Activated effector memory CD4-positive, alpha-beta T cell treated with anti-CD3 and anti-CD28 coated beads, Interleukin-2, amount 50 U/mL, for 16 hours (primary cell): ENCODE measurements around the gene NGFR.

Experiments used
- DNase-seq: peaks from one replicate; pipeline ENCODE4 v3.0.0-alpha.2; 2020

Gene NGFR

GRCh38 chr17:49469831-49470810, 25.0 kb upstream of the NGFR start:
- no peak for DNase-seq

- DNase-seq: no peak
Measured at GRCh38 chr17:49471089-49471683, 23.9 kb upstream of the NGFR start.

GRCh38 chr17:49471769-49472168, 23.3 kb upstream of the NGFR start:
- no peak for DNase-seq

- no peak for DNase-seq
Measured at GRCh38 chr17:49472527-49472926, 22.6 kb upstream of the NGFR start.

- no peak for DNase-seq
Measured at GRCh38 chr17:49473900-49474751, 21.0 kb upstream of the NGFR start.

- DNase-seq: no peak
Measured at GRCh38 chr17:49477709-49478108, 17.4 kb upstream of the NGFR start.

GRCh38 chr17:49480836-49481615, 14.1 kb upstream of the NGFR start:
- DNase-seq: no peak

GRCh38 chr17:49482144-49482817, 12.8 kb upstream of the NGFR start:
- DNase-seq: no peak

- no peak for DNase-seq
Measured at GRCh38 chr17:49483599-49484509, 11.2 kb upstream of the NGFR start.

- DNase-seq: no peak
Measured at GRCh38 chr17:49484588-49484987, 10.5 kb upstream of the NGFR start.

- no peak for DNase-seq
Measured at GRCh38 chr17:49486012-49486641, 9.0 kb upstream of the NGFR start.

- DNase-seq: no peak
Measured at GRCh38 chr17:49487183-49487582, 7.9 kb upstream of the NGFR start.

- no peak for DNase-seq
Measured at GRCh38 chr17:49488612-49489011, 6.5 kb upstream of the NGFR start.

GRCh38 chr17:49489348-49489747, 5.7 kb upstream of the NGFR start:
- DNase-seq: no peak

- no peak for DNase-seq
Measured at GRCh38 chr17:49490276-49490675, 4.8 kb upstream of the NGFR start.

- no peak for DNase-seq
Measured at GRCh38 chr17:49491192-49491769, 3.8 kb upstream of the NGFR start.

- no peak for DNase-seq
Measured at GRCh38 chr17:49494399-49494985, 601 bp upstream of the NGFR start.

- no peak for DNase-seq
Measured at GRCh38 chr17:49495842-49496182, 719 bp downstream of the NGFR start.

- peak; percentile 93 for DNase-seq
Measured at GRCh38 chr17:49496183-49496866, 1.2 kb downstream of the NGFR start.
